Stimulated activated CD4-positive, alpha-beta T cell treated with anti-CD3 and anti-CD28 coated beads, Interleukin-1b, Interleukin-23, amount 100 ng/mL, for 24 hours (primary cell): ENCODE results near the gene SLFN14.
A peak's percentile ranks its signal among the peaks of the same experiment; 100 is the strongest.
"Not testable (repeated sequence)": the region's sequence is repeated elsewhere in the genome, so short reads cannot be mapped to it uniquely, and the experiment has no call there.

Source experiments
- DNase-seq, 4 experiments: peaks; one replicate each; pipeline ENCODE4 v3.0.0-alpha.2; 2020; ENCODE audit warnings: low read depth in 4 of 4, low spot score in 1 of 4

Gene SLFN14

GRCh38 chr17:35560703-35561102 is at the start of gene SLFN14:
TSS of gene SLFN14 (minus strand) at chr17:35560819. CDS start at chr17:35558062, 2,757 bp downstream.
- DNase-seq, result no peak

GRCh38 chr17:35609831-35610230 is 49.2 kb upstream of the SLFN14 start:
- DNase-seq, result no peak

GRCh38 chr17:35607239-35607847 is 46.7 kb upstream of the SLFN14 start:
- DNase-seq, result no peak

GRCh38 chr17:35605678-35606077 is 45.1 kb upstream of the SLFN14 start:
- DNase-seq, result no peak

GRCh38 chr17:35603674-35604073 is 43.1 kb upstream of the SLFN14 start:
- no peak for DNase-seq

GRCh38 chr17:35597604-35598003 is 37.0 kb upstream of the SLFN14 start:
- no peak for DNase-seq

GRCh38 chr17:35596530-35597233 is 36.1 kb upstream of the SLFN14 start:
- no peak for DNase-seq

- DNase-seq, result no peak
Observed at GRCh38 chr17:35596072-35596471, 35.5 kb upstream of the SLFN14 start.

- DNase-seq, result no peak
Observed at GRCh38 chr17:35588196-35588920, 27.7 kb upstream of the SLFN14 start.

- DNase-seq, result peak; percentile 85 to 97 (median 93)
Observed at GRCh38 chr17:35587074-35587961, 26.7 kb upstream of the SLFN14 start, which contains the start of gene AP2B1. TSS of gene AP2B1 (plus strand) at chr17:35587322. CDS start at chr17:35594031, 6,709 bp downstream.

- no peak for DNase-seq
Observed at GRCh38 chr17:35586569-35587073, 26.0 kb upstream of the SLFN14 start.

- DNase-seq, result no peak
Observed at GRCh38 chr17:35584061-35584460, 23.4 kb upstream of the SLFN14 start.

- no peak for DNase-seq
Observed at GRCh38 chr17:35578929-35579432, 18.4 kb upstream of the SLFN14 start.

GRCh38 chr17:35578197-35578928 is 17.7 kb upstream of the SLFN14 start, which contains the start of gene PEX12:
TSS of gene PEX12 (minus strand) at chr17:35578571. CDS start at chr17:35578021, 550 bp downstream.
- peak; percentile 57 to 81 (median 74) for DNase-seq

GRCh38 chr17:35577830-35578196 is 17.2 kb upstream of the SLFN14 start:
- no peak for DNase-seq

GRCh38 chr17:35575759-35576158 is 15.1 kb upstream of the SLFN14 start:
- DNase-seq, result no peak

GRCh38 chr17:35569405-35569804 is 8.8 kb upstream of the SLFN14 start:
- no peak for DNase-seq

GRCh38 chr17:35568561-35568960 is 7.9 kb upstream of the SLFN14 start:
- peak in 2 of 4 experiments; percentile 29 to 45 for DNase-seq

GRCh38 chr17:35566968-35567367 is 6.3 kb upstream of the SLFN14 start:
- DNase-seq, result no peak

GRCh38 chr17:35563181-35563580 is 2.6 kb upstream of the SLFN14 start:
- DNase-seq, result not testable (repeated sequence)
